GM19238 (cell line): ENCODE data around the gene EIF5AL1.
"Not testable (repeated sequence)": the region's sequence is repeated elsewhere in the genome, so short reads cannot be mapped to it uniquely, and the experiment has no call there.

Source experiments
- DNase-seq: peaks from one replicate; pipeline ENCODE4 v3.0.0; 2011; ENCODE audit warnings: low spot score; ENCODE audit not compliant: insufficient read length

The EIF5AL1 gene

GRCh38 chr10:79487296-79488194, 24.8 kb upstream of the EIF5AL1 start:
- peak; percentile 53 for DNase-seq

- no peak for DNase-seq
These were observed 24.0 kb upstream of the EIF5AL1 start for GRCh38 chr10:79488336-79488735.

GRCh38 chr10:79488870-79489269, 23.5 kb upstream of the EIF5AL1 start:
- DNase-seq = no peak

- no peak for DNase-seq
These were observed 21.8 kb upstream of the EIF5AL1 start for GRCh38 chr10:79490400-79491142.

GRCh38 chr10:79491143-79491835, 21.0 kb upstream of the EIF5AL1 start:
- no peak for DNase-seq

- DNase-seq = no peak
These were observed 20.1 kb upstream of the EIF5AL1 start for GRCh38 chr10:79492256-79492655.

- DNase-seq = no peak
These were observed 19.5 kb upstream of the EIF5AL1 start for GRCh38 chr10:79492839-79493238.

- no peak for DNase-seq
These were observed 18.5 kb upstream of the EIF5AL1 start for GRCh38 chr10:79493806-79494205.

GRCh38 chr10:79494871-79495705, 17.2 kb upstream of the EIF5AL1 start:
- DNase-seq = no peak

GRCh38 chr10:79495791-79496190, 16.5 kb upstream of the EIF5AL1 start:
- DNase-seq = no peak

- DNase-seq = no peak
These were observed 15.4 kb upstream of the EIF5AL1 start for GRCh38 chr10:79496896-79497295.

GRCh38 chr10:79498291-79498829, 14.0 kb upstream of the EIF5AL1 start:
- DNase-seq = no peak

- no peak for DNase-seq
These were observed 9.6 kb upstream of the EIF5AL1 start for GRCh38 chr10:79502561-79503309.

GRCh38 chr10:79503787-79504186, 8.5 kb upstream of the EIF5AL1 start:
- not testable (repeated sequence) for DNase-seq

- not testable (repeated sequence) for DNase-seq
These were observed 7.8 kb upstream of the EIF5AL1 start for GRCh38 chr10:79504483-79504882.

GRCh38 chr10:79505328-79505727, 7.0 kb upstream of the EIF5AL1 start:
- DNase-seq = not testable (repeated sequence)

GRCh38 chr10:79505829-79506228, 6.5 kb upstream of the EIF5AL1 start:
- DNase-seq = no peak

GRCh38 chr10:79507440-79508167, 4.7 kb upstream of the EIF5AL1 start:
- DNase-seq = no peak

- not testable (repeated sequence) for DNase-seq
These were observed 4.1 kb upstream of the EIF5AL1 start for GRCh38 chr10:79508245-79508644.
